HG03460 (cell line): ENCODE measurements around the gene ZNF709.
A peak's percentile ranks its signal among the peaks of the same experiment; 100 is the strongest.
"Not testable (repeated sequence)": the region's sequence is repeated elsewhere in the genome, so short reads cannot be mapped to it uniquely, and the experiment has no call there.

Experiments
- ATAC-seq: cut with Tn5 transposase; IDR thresholded peaks from one replicate; pipeline ENCODE4 v1.9.1; 2021; ENCODE audit not compliant: unreplicated experiment

ZNF709 gene

GRCh38 chr19:12484371-12485051 lies at the start of gene ZNF709:
ZNF709 (minus strand) TSS chr19:12484816; CDS start chr19:12484657, 159 bp downstream.
- peak; percentile 86 for ATAC-seq

DNA sequence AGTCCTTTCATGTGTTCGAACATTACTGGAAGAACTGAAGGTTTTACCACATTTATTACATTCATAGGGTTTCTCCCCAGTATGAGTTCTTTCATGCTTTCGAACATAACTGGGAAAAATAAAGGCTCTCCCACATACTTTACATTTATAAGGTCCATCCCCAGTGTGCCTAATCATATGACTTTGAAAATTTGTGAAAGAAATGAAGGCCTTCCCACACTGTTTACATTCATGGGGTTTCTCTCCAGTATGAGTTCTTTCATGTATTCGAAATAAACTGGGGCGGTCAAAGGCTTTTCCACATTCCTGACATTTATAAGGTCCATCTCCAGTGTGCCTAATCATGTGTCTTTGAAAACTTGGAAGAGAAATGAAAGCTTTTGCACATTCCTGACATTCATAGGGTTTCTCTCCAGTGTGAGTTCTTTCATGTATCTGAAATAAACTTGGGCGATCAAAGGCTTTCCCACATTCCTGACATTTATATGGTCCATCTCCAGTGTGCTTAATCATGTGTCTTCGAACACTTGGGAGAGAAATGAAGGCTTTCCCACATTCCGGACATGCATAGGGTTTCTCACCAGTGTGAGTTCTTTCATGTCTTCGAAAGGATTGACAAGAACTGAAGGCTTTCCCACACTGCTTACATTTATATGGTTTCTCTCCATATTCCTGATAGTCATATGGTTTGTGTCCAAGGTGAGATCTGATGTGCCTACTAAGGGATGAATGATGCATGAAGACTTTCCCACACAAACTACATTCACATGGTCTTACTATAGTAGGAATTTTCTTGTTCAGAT lies 42.6 kb upstream of the ZNF709 start:
- ATAC-seq = no peak

DNA sequence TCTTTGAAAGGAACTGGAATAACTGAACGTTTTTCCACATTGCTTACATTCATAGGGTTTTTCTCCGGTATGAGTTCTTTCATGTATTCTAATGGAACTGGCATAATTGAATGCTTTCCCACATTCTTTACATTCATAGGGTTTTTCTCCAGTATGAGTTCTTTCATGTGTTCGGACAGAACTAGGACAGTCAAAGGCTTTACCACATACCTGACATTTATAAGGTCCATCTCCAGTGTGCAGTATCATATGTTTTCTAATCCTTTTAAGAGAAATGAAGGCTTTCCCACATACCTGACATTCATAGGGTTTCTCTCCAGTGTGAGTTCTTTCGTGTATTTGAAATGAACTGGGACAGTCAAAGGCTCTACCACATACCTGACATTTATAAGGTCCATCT lies 41.9 kb upstream of the ZNF709 start:
- no peak for ATAC-seq

DNA sequence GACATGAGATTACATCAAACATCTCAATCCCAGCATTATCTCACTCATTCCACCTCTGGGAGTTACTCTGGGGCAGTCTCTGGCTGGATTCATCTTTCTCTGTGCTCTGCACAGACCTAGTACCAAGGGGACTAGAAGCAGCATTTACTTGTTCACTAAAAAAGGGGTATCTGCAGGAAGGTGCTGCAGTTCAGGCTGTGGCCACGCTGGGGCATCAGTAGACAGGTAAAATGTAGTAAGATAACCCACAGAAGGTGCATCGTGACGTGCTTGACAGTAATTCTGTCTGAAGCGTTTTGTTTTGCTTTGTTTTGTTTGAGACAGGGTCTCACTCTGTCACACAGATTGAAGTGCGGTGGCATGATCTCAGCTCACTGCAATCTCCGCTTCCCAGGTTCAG lies 37.4 kb upstream of the ZNF709 start:
- ATAC-seq = no peak

- no peak for ATAC-seq
These were observed 29.0 kb upstream of the ZNF709 start for GRCh38 chr19:12513531-12514061.

GRCh38 chr19:12497032-12497431 lies 12.4 kb upstream of the ZNF709 start:
- ATAC-seq = no peak

- ATAC-seq = no peak
These were observed 11.9 kb upstream of the ZNF709 start for GRCh38 chr19:12496480-12496879.

- ATAC-seq = no peak
These were observed 10.6 kb upstream of the ZNF709 start for GRCh38 chr19:12495002-12495802.

GRCh38 chr19:12494260-12494860 lies 9.7 kb upstream of the ZNF709 start:
- ATAC-seq = no peak

DNA sequence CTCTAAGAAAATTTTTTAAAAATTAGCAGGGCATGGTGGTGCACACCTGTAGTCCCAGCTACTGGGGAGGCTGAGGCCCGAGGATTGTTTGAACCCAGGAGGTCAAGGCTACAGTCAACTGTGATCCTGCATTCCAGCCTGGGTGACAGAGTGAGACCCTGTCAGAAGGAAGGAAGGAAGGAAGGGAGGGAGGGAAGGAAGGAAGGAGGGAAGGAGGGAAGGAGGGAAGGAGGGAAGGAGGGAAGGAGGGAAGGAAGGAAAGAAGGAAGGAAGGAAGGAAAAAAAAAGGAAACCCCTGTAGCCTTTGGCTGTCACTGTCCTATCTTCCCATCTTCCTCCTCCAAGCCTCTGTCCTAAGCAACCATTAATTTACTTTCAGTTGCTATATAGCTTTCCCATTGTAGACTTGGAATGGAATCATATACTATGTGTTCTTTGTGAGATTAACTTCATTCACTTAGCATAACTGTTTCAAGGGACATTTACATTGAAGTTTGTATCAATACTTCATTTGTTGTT lies 1.7 kb upstream of the ZNF709 start:
- not testable (repeated sequence) for ATAC-seq

- ATAC-seq = no peak
These were observed 955 bp upstream of the ZNF709 start for GRCh38 chr19:12485571-12485970.

GRCh38 chr19:12485052-12485416 lies 418 bp upstream of the ZNF709 start:
- ATAC-seq = no peak

- no peak for ATAC-seq
These were observed 625 bp downstream of the ZNF709 start for GRCh38 chr19:12484011-12484370.

DNA sequence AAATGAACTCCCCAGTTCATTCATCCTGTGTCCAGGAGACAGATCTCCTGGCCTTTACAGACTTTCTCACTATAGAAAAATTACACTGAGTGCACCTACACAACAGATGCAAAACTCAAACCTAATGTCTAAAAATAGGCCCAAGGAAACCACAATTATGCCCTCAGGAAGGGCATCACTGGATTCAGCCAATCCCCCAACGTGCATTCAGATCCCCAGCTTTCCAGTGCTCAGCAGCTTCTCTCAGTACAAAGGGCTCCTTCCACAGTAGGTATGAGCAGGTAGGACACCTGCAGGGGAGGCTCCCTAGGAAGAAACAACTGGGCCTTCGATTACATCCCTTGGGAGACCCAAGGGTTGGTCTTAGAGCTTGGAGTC lies 2.1 kb downstream of the ZNF709 start:
- no peak for ATAC-seq

DNA sequence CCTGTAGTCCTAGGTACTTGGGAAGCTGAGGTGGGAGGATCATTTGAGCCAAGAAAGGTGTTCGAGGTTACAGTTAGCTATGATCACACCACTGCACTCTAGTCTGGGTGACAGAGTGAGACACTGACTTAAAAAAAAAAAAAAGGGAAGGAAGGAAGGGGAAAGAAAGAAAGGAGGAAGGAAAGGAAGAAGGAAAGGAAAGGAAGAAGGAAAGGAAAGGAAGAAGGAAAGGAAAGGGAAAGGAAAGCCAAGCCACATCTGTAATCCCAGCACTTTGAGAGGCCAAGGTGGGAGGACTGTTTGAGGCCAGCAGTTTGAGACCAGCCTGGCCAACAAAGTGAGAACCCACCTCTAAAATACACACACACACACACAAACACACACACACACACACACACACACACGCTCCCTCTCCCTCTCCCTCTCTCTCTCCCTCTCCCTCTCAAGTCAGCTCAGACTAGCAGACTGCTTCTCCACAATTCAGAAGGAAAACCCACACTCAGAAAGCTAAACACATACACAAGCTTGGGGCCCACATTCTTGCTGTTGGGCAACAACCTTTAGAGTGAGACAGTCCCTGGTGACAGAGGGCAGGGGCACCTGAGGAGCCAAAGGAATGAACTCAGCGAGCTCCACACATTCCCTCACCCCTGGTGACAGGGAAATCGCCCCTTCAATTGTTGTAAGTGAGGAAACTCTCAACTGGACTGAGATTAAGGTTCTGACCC lies 2.7 kb downstream of the ZNF709 start:
- ATAC-seq = no peak

DNA sequence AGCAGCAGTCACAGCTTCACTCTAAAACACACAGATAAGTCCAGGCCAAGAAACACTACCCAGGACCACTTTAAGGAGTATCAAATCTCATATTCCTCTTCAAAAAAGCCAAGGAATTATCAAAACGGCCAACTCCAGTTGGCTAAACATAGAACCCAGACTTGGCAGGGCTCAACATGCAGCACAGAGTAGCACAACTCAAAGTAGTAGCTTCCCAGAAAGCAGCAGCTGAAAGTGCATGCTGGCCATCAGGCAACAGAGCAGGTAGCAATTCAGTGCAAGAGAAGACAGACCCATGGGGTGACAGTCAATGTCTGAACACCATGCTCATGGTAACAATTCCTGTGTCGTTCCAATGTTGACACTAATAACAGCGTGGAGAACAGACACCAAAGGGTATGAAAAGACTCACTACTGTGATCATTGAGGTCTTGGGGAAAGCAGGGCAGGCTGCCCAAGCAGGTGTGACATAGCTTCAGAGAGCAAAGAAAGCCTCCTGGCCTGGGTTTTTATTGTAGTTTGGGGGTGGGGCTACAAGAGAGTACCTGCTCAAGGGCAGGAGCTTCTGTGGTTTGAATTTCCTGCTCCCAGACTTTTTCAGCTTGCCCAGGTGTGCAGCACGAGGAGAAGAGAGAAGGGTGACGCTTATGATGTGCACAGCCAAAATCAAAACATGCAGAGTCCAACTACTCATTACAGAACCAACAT lies 6.2 kb downstream of the ZNF709 start:
- no peak for ATAC-seq

GRCh38 chr19:12467651-12468050 lies 17.0 kb downstream of the ZNF709 start:
- not testable (repeated sequence) for ATAC-seq

GRCh38 chr19:12465211-12465610 lies 19.4 kb downstream of the ZNF709 start:
- no peak for ATAC-seq

DNA sequence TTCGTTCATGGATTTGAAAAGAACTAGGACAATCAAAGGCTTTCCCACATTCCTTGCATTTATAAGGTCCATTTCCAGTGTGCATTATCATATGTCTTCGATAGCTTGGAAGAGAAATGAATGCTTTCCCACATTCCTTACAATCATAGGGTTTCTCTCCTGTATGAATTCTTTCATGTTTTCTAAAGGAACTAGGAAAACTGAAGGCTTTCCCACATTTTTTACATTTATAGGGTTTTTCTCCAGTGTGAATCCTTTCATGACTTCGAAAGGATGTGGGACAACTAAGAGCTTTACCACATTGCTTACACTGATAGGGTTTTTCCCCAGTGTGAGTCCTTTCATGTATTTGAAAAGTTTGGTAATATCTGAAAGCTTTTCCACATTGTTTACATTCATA lies 19.8 kb downstream of the ZNF709 start:
- ATAC-seq = no peak

DNA sequence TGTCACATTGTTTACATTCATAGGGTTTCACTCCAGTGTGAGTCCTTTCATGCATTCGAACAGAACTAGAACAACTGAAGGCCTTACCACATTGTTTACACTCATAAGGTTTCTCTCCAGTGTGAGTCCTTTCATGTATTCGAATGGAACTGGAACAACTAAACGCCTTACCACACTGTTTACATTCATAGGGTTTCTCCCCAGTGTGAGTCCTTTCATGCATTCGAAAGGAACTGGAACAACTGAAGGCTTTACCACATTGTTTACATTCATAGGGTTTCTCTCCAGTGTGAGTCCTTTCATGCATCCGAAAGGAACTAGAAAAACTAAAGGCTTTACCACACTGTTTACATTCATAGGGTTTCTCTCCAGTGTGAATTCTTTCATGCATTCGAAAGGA lies 20.5 kb downstream of the ZNF709 start:
- not testable (repeated sequence) for ATAC-seq
